Putamen (tissue), 1 donor: ENCODE measurements around the gene C20orf204.

Source experiments
- DNase-seq: peaks from one replicate; pipeline ENCODE4 v3.0.0-alpha.2; 2016; ENCODE audit warnings: low spot score

The C20orf204 gene

GRCh38 chr20:64027981-64028685, 7.8 kb upstream of the C20orf204 start:
- no peak for DNase-seq

- no peak for DNase-seq
These were observed 6.5 kb upstream of the C20orf204 start for GRCh38 chr20:64029293-64030117.

GRCh38 chr20:64030371-64031134, 5.4 kb upstream of the C20orf204 start:
- no peak for DNase-seq

GRCh38 chr20:64031822-64032314, 4.1 kb upstream of the C20orf204 start:
- DNase-seq: no peak

GRCh38 chr20:64032706-64033624, 3.0 kb upstream of the C20orf204 start:
- DNase-seq: no peak

- DNase-seq: no peak
These were observed 1.9 kb upstream of the C20orf204 start for GRCh38 chr20:64033981-64034493.

- no peak for DNase-seq
These were observed 683 bp upstream of the C20orf204 start for GRCh38 chr20:64035066-64035932.

- DNase-seq: no peak
These were observed 590 bp downstream of the C20orf204 start for GRCh38 chr20:64036346-64037198.

- no peak for DNase-seq
These were observed 1.2 kb downstream of the C20orf204 start for GRCh38 chr20:64037199-64037497.

GRCh38 chr20:64037498-64038213, 1.7 kb downstream of the C20orf204 start:
- DNase-seq: no peak

GRCh38 chr20:64038224-64038564, 2.2 kb downstream of the C20orf204 start:
- DNase-seq: no peak

- DNase-seq: no peak
These were observed 2.7 kb downstream of the C20orf204 start for GRCh38 chr20:64038565-64039292.

GRCh38 chr20:64039293-64040160, 3.5 kb downstream of the C20orf204 start:
- DNase-seq: no peak

- no peak for DNase-seq
These were observed 4.5 kb downstream of the C20orf204 start for GRCh38 chr20:64040231-64041039.

GRCh38 chr20:64041040-64041780, 5.2 kb downstream of the C20orf204 start:
- DNase-seq: no peak

GRCh38 chr20:64041781-64042053, 5.7 kb downstream of the C20orf204 start:
- no peak for DNase-seq
